ENCODE data around the gene VPS8.

- TF ChIP-seq POLR2A (IDR thresholded peaks at IDR 0.05) = no peak
- TF ChIP-seq, protein P1, sequence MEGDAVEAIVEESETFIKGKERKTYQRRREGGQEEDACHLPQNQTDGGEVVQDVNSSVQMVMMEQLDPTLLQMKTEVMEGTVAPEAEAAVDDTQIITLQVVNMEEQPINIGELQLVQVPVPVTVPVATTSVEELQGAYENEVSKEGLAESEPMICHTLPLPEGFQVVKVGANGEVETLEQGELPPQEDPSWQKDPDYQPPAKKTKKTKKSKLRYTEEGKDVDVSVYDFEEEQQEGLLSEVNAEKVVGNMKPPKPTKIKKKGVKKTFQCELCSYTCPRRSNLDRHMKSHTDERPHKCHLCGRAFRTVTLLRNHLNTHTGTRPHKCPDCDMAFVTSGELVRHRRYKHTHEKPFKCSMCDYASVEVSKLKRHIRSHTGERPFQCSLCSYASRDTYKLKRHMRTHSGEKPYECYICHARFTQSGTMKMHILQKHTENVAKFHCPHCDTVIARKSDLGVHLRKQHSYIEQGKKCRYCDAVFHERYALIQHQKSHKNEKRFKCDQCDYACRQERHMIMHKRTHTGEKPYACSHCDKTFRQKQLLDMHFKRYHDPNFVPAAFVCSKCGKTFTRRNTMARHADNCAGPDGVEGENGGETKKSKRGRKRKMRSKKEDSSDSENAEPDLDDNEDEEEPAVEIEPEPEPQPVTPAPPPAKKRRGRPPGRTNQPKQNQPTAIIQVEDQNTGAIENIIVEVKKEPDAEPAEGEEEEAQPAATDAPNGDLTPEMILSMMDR (IDR thresholded peaks at IDR 0.05) = no peak
These were observed 15.0 kb upstream of the VPS8 start for GRCh38 chr3:184796954-184797353.

Data from esophagus squamous epithelium (tissue), 4 donors.